Measurements from ENCODE around the gene SPTAN1.
A peak's percentile ranks its signal among the peaks of the same experiment; 100 is the strongest.
"Not testable (repeated sequence)": the region's sequence is repeated elsewhere in the genome, so short reads cannot be mapped to it uniquely, and the experiment has no call there.

Gene SPTAN1

GRCh38 chr9:128552153-128552743, at the start of gene SPTAN1:
SPTAN1 (plus strand) TSS chr9:128552587; CDS start chr9:128566741, 14,154 bp downstream.
- peak; percentile 99 for DNase-seq (ENCODE audit: low spot score)

GRCh38 chr9:128503415-128503825, 49.0 kb upstream of the SPTAN1 start:
- not testable (repeated sequence) for DNase-seq (ENCODE audit: low spot score)

- no peak for DNase-seq (ENCODE audit: low spot score)
Observed at GRCh38 chr9:128503870-128504269, 48.5 kb upstream of the SPTAN1 start.

DNA sequence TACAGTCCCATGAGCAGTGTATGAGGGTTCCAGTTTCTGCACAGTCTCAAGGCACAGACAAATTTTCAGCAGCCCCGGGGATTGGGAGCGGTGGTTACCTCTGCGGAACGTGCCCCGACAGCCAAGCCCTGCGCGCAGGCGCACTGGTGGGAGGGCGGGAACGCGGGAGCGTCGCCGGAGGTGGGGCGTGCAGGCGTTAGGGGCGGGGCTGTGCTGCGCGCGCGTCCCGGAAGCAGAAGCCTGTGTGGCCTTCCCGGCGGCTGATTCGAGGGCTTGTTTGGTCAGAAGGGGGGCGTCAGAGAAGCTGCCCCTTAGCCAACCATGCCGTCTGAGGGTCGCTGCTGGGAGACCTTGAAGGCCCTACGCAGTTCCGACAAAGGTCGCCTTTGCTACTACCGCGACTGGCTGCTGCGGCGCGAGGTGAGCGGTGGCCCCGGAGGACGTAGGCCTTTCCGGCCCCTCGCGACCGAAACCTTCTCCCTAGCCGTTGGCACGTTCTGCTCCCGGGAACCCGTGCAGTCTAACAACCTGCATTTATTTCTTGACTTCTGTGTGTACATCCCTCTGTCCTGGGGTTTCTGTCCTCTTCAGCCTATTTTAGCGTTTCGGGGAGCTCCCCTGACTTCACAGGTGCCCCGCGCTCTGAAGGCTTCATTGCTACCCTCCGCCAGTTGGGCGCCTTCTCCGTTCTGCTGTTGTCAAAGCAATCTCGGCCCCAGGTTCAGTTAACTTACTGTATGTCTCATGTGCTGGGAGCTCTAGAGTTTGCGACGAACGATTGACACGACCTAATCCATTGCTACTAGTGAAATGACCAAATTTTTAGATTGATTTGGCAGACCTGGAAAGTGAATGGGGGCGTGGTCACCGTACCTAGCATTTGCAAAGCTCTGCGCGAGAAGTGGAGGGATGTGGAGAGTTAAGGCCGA, 47.6 kb upstream of the SPTAN1 start, which contains the start of gene GLE1:
Gene GLE1 (plus strand): TSS at position 235 of the 929 bp plus-strand sequence. CDS start 87 bp downstream, at position 322.
- peak; percentile 100 for DNase-seq (ENCODE audit: low spot score)

DNA sequence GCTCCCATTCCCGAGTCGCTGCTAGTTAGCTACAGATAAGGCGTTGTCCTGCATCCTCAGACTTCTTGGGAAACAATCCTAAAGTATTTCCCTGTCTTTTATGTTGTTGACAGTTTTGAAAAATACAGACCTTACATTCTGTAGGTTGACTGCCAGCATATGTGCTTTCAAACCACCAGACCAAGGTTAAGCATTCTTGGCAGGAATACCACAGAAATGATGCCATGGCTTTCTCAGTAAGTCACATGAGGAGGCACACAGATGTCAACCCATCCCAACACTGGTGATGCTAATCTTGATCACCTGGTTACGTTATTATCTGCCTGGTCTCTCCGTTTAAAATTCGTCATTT, 47.0 kb upstream of the SPTAN1 start:
- DNase-seq (ENCODE audit: low spot score) = no peak

GRCh38 chr9:128505906-128506305, 46.5 kb upstream of the SPTAN1 start:
- DNase-seq (ENCODE audit: low spot score) = not testable (repeated sequence)

DNA sequence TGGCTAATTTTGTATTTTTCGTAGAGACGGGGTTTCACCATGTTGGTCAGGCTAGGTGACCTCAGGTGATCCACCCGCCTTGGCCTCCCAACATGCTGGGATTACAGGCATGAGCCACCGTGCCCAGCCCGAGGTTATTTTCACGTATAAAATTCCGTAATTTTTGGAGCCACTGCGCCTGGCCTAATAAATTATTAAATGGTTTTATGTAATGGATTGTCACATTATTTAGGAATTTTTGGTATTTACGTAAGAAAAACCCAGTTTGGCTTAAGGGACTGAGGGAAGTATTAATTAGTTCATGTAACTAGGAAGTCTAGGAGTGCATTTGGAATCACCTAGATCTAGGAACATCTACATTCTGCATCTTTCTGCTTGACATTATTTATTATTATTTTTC, 39.6 kb upstream of the SPTAN1 start:
- DNase-seq (ENCODE audit: low spot score) = no peak

DNA sequence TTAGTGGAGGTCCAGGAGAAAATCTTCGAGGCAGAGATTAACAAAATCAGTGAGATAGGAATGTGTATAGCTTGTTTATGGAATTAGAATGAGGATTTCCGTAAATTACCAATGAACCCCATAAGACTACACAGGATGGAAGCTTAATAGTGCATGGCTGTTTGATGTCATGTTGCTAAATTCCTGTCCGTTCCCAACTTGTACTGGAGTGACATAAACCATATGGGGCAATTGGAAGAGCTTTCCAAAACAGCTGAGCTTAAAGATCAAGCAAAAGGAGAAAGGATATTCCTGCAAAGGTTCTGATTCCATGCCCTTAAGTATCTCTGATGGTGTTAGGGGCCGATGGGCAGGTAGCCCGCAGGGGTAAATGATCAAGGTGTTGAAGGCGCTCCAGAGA, 30.4 kb upstream of the SPTAN1 start:
- DNase-seq (ENCODE audit: low spot score) = no peak

DNA sequence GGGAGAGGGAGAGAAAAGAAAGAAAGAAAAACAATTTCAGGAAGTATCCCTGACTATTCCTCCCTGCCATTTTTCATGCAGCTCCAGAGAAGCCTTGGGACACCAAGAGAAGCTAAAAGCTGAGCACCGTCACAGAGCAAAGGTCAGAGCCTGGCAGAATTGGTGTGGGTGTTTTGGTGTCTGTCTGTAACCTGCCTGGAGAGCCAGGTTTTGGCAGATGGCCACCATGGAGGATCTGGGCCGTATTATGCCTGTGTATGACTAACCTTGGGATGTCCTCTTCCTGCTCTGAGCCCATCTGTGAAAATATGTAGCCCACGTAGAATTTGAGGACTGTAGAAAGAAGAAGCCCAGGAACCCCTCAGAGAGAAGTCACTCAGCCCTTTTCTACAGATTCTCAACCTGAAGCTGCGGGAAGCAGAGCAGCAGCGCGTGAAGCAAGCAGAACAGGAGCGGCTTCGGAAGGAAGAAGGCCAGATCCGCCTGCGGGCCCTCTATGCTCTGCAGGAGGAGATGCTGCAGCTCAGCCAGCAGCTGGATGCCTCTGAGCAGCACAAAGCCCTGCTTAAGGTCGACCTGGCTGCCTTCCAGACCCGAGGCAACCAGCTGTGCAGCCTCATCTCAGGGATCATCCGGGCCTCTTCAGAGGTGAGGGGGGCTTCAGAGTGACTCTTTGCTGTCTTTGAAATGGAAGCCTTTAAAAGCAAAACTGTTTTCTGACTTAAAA, 29.0 kb upstream of the SPTAN1 start:
- DNase-seq (ENCODE audit: low spot score) = no peak

DNA sequence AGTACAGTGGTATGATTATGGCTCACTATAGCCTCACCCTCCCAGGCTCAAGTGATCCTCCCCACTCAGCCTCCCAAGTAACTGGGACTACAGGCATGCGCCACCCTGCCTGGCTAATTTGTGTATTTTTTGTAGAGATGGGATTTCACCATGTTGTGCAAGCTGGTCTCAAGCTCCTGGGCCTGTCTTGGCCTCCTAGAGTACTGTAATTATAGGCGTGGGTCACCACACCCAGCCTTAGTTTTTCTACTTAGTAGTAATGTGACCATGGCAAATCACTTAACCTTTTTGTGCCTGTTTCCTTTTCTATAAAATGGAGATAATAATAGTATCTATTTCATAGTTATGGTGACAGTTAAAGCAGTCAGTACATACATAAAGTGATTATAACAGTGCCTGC, 25.7 kb upstream of the SPTAN1 start:
- DNase-seq (ENCODE audit: low spot score) = no peak

DNA sequence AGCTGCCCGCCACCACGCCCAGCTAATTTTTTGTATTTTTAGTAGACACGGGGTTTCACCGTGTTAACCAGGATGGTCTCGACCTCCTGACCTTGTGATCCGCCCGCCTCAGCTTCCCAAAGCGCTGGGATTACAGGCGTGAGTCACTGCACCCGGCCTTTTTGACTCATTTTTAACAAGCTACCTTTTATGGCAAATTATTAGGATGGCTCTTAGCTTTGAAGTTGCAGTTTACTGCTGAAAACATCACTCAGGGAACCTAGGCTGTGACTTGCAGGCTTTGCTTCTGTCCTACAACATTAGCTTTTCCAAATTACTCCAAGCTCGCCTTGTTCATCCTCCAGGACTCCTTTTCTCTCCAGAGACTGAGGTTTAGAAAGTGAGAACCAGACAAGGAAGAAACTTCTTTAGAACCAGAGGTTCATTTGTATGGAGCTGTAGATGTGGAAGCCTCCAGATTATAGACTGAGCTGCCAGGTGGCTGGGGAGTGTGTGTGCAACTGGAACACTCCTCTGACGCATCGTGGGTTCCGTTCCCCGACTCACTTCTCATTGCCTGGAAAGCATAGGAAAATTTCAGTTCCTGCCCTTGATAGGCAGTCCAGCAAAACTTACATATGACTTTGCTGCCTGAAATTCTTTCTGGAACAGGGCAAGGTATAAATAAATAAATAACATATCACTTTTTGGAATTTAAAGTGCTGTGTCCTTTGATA, 23.8 kb upstream of the SPTAN1 start:
- DNase-seq (ENCODE audit: low spot score) = no peak

- no peak for DNase-seq (ENCODE audit: low spot score)
Observed at GRCh38 chr9:128529191-128529590, 23.2 kb upstream of the SPTAN1 start.

GRCh38 chr9:128532581-128532980, 19.8 kb upstream of the SPTAN1 start:
- no peak for DNase-seq (ENCODE audit: low spot score)

DNA sequence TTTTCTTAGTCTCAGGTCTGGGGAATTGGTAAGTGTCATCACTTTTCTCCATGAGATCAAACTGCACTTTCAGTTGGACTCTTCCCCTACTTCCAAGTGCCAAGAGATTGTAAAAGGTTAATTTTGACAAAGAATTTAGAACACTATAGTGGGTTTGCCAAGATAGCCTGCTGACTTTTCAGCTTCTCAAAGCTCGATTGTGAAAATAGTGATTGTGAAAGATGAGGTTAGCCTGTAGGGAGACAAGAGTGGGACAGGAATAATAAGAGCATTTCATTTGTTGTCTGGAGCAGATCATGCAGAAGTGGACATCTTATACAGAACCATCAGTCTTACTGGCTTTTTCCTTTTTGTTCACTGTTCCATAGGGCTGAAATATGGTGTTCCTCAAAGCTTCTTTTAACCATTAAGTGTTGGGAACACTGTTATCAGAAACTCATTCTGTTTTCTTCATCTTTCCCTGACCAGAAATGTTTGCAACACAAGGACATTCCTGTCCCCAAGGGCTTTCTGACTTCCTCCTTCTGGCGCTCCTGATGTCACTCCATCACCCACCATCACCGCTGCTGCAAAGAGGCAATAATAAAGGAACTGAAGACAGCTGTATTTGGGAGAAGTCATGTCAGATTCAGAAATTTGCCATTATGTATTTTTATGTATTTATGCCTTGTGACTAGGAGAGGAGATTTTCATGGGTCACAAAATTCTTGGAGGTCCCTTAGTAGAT, 11.6 kb upstream of the SPTAN1 start:
- DNase-seq (ENCODE audit: low spot score) = no peak

DNA sequence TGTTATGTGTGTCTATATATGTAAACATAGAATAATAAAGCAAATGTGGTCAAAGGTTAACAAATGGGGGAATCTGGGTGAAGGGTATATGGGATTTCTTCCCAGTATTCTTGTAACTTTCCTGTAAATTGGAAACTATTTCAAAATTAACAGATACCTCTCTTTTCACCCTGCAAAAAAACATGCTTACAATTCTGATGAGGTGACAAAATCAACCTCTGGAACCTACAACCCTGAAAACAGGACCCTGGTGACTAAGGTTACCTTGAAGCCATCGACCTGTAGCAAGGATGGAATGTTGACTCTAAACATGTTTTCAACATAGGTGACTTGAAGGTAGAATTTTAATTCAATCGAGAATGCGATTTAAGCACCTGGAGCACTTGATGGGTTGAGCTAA, 5.9 kb upstream of the SPTAN1 start:
- DNase-seq (ENCODE audit: low spot score) = no peak

- no peak for DNase-seq (ENCODE audit: low spot score)
Observed at GRCh38 chr9:128548876-128549275, 3.5 kb upstream of the SPTAN1 start.

- DNase-seq (ENCODE audit: low spot score) = no peak
Observed at GRCh38 chr9:128550226-128550625, 2.2 kb upstream of the SPTAN1 start.

DNA sequence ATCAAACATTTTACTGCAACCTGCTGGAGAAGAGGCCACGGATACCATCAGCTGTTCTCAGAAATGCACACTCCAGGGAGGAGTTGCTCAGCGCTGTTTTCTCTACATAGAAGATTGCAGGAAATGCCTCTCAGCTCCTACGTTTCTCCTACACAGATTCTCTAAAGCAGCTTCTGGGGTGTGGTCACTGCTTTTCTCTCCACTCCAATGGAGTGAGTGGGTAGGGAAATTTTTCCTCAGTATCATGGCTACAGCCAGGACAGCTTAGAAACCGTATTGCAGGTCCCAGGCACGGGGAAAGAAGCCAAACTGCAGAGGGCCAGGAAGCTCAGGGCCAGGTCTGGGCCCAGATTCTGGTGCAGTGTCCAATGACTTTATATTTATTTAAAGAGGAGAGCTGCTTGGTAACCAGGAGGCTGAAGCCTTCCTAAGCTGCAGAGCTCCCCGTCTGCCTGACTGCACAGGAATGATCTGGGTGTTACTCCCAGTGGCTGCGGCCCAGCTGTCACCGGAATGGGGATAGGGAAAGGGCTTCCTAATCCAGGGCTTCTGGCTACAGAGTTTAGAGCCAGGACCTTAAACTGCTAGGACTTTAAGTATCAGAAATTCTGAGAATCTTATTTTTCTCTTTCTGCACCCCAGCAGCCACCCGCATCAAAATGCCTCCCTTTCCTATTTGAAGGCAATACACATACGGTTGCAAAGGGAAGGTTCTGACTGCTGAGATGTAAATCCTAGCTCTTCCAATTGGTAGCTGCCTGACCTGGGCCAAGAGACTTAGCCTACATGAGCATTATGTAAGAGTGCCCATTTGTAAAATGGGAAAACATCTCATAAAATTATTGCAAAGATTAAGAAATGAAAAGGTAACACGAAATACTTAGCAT, 1.4 kb upstream of the SPTAN1 start:
- DNase-seq (ENCODE audit: low spot score) = no peak

DNA sequence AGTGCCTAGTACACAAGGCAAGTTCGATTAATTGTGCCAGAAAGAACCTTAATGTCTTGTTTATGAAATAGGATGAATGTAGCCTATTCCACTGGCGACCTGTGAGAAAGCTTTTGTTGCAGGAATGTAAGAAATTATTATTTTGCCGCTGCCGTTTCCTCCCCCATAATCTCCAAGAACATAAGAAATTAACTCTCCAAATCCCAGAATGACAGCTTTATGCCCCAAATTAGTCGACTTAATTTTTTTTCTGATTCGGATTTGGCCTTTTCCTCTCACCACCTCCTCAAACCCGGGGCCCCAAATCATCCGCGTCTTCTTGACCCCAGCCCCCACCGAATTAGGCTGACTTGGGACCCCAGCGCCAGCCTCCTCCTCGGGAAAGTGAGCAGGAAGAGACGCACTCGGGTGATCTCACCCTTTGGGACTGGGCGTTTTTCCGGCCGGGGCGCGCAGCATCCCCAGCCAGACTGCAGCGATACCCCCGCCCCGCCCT, 682 bp upstream of the SPTAN1 start:
- DNase-seq (ENCODE audit: low spot score) = no peak
